Gastroesophageal sphincter (tissue), 4 donors: ENCODE data around the gene CRTC2. TPM values are rescaled to one million over a fixed set of nuclear protein-coding genes. Genes with fewer than 3 reads are reported as not detected.
"Not testable (repeated sequence)": the region's sequence is repeated elsewhere in the genome, so short reads cannot be mapped to it uniquely, and the experiment has no call there.

Experiments
- ATAC-seq: fragments of 150-250 bp; one replicate; pipeline ENCODE4 v1.9.1; 2016; ENCODE audit warnings: mild to moderate bottlenecking, moderate library complexity
- H3K27ac ChIP-seq, 4 donors: fragments of 200-600 bp; sonication (generic) in 3 of 4; 1 replicate in 3 of 4; 2 replicates in 1 of 4; pipeline ENCODE4 v1.5.1; 2016 to 2019
- H3K27me3 ChIP-seq: fragments of 200-600 bp; sonication (generic); one replicate; pipeline ENCODE4 v1.5.1; 2019
- H3K36me3 ChIP-seq, 2 donors: fragments of 200-600 bp; sonication (generic); one replicate each; pipeline ENCODE4 v1.5.1; 2019; ENCODE audit warnings: control low read depth in 1 of 2
- H3K4me1 ChIP-seq, 3 donors: fragments of 200-600 bp; sonication (generic); 1 replicate in 2 of 3; 2 replicates in 1 of 3; pipeline ENCODE4 v1.5.1; 2016 to 2019; ENCODE audit warnings: control low read depth in 2 of 3
- H3K4me3 ChIP-seq, 2 donors: fragments of 200-600 bp; sonication (generic); one replicate each; pipeline ENCODE4 v1.5.1; 2019; ENCODE audit warnings: mild to moderate bottlenecking in 1 of 2, moderate library complexity in 1 of 2
- H3K9me3 ChIP-seq, 3 donors: fragments of 200-600 bp; sonication (generic); one replicate each; pipeline ENCODE4 v1.5.1; 2017 to 2019; ENCODE audit warnings: control low read depth in 2 of 3
- EP300 ChIP-seq: sonication (generic); formaldehyde crosslinking; IDR thresholded peaks from one replicate; pipeline ENCODE4 v1.6.1; 2017; ENCODE audit warnings: antibody characterized with exemption, mild to moderate bottlenecking
- POLR2A ChIP-seq, 2 donors: fragments of 450-650 bp; IDR thresholded peaks; one replicate each; pipeline ENCODE4 v1.6.1; 2017; ENCODE audit warnings: antibody characterized with exemption in 2 of 2, mild to moderate bottlenecking in 2 of 2, moderate library complexity in 1 of 2
- POLR2AphosphoS5 ChIP-seq: sonication (generic); formaldehyde crosslinking; IDR thresholded peaks from one replicate; pipeline ENCODE4 v1.6.1; 2017; ENCODE audit warnings: antibody characterized with exemption
- WGBS, 2 donors: methylation state at CpG; one replicate each; pipeline ENCODE4 v1.1.5; 2018; ENCODE audit warnings: low coverage in 1 of 2; 5-methylcytosine and 5-hydroxymethylcytosine counted together
- total RNA-seq, 4 donors: library from RNA; depleted of rRNA; stranded (reverse); fragments of >200 nt; gene quantifications; one replicate each; pipeline ENCODE4 v1.1.0, GENCODE V29; 2016
- TF ChIP-seq, protein P1 (sequence below), 4 experiments: fragments of 200-600 bp in 2 of 4; fragments of 450-650 bp in 2 of 4; sonication (generic) in 1 of 4; IDR thresholded peaks; one replicate each; pipeline ENCODE4 v1.5.1; 2017 to 2019; ENCODE audit warnings: antibody characterized with exemption in 4 of 4, mild to moderate bottlenecking in 2 of 4, moderate library complexity in 2 of 4

CRTC2 gene
- total RNA-seq, 4 donors from 2014 or later, result 13.9 to 21.2 (median 15.6) TPM

GRCh38 chr1:153987621-153988020 is 29.2 kb upstream of the CRTC2 start:
- Histone ChIP-seq H3K27me3 (no peaks in the 10 kb centered on the region), H3K27ac (peak overlapping the region in 2 of 4 donors; percentile 88 to 92), H3K9me3 (no peaks in the 10 kb centered on the region), H3K4me3 (no peak overlapping the region), H3K36me3 (peaks cover 0 to 21% of the 10 kb centered on the region in 2 donors), H3K4me1 (peaks cover 6 to 56% (median 14%) of the 10 kb centered on the region in 3 donors)
- TF ChIP-seq, protein P1, sequence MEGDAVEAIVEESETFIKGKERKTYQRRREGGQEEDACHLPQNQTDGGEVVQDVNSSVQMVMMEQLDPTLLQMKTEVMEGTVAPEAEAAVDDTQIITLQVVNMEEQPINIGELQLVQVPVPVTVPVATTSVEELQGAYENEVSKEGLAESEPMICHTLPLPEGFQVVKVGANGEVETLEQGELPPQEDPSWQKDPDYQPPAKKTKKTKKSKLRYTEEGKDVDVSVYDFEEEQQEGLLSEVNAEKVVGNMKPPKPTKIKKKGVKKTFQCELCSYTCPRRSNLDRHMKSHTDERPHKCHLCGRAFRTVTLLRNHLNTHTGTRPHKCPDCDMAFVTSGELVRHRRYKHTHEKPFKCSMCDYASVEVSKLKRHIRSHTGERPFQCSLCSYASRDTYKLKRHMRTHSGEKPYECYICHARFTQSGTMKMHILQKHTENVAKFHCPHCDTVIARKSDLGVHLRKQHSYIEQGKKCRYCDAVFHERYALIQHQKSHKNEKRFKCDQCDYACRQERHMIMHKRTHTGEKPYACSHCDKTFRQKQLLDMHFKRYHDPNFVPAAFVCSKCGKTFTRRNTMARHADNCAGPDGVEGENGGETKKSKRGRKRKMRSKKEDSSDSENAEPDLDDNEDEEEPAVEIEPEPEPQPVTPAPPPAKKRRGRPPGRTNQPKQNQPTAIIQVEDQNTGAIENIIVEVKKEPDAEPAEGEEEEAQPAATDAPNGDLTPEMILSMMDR (IDR thresholded peaks at IDR 0.05), result no peak
- TF ChIP-seq POLR2AphosphoS5 (no peak), POLR2A (IDR thresholded peaks at IDR 0.05) (no peak), EP300 (no peak)
- 72 to 81% methylated on average over 3 to 8 of the region's 8 CpGs for WGBS, 2 donors
- no peak for ATAC-seq

GRCh38 chr1:153985941-153986761 is 27.7 kb upstream of the CRTC2 start, which contains the start of gene RAB13:
Gene RAB13, minus strand, starts transcription at chr1:153986339. Its CDS starts 103 bp downstream, at chr1:153986236.
- ATAC-seq, result peak; percentile 88
- H3K9me3 ChIP-seq, result no peaks in the 10 kb centered on the region
- H3K4me1 ChIP-seq, result peaks cover 0 to 43% (median 6%) of the 10 kb centered on the region in 3 donors
- H3K4me3 ChIP-seq, result peak within 1 kb of the TSS; percentile 52 to 65
- peak; percentile 72 for TF ChIP-seq POLR2AphosphoS5
- peak; percentile 22 to 38 for TF ChIP-seq POLR2A (IDR thresholded peaks at IDR 0.05)
- TF ChIP-seq EP300, result no peak
- TF ChIP-seq, protein P1 (IDR thresholded peaks at IDR 0.05), result no peak
- peak within 1 kb of the TSS; percentile 83 to 92 (median 87) for H3K27ac ChIP-seq
- peaks cover 0 to 26% of the 10 kb centered on the region in 2 donors for H3K36me3 ChIP-seq
- WGBS, 2 donors, result 0% methylated on average over 7 to 8 of the region's 32 CpGs
- no peaks in the 10 kb centered on the region for H3K27me3 ChIP-seq

DNA sequence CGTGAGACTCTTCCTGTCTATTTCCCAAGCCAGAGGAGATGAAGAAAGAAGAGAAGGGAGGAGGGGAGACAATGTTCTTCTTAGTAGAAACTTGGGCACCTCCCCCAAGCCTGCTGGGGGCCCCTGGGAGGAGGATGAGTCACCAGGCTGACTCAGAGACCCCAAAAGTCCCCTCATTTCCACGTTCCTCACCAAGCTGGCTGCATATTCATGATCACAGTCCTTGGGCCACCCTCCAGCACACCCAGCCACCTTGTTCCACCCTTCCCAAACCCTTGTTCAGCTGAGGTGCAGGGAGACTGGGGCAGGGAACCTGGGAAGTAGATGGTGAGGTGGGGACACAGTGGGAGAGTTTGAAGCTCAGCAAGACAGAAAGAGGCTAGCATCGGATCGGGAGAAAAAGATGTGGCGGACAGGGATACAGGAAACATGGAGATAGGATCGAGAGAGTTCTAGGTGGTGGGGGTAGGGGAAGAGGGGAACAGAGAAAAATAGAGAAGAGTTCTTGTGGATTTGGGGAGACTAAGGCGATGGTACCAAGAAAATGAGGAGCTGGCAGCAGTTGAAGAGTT is 27.0 kb upstream of the CRTC2 start:
- peak; percentile 56 for ATAC-seq
- WGBS, 2 donors, result 0 to 6% methylated on average over 3 to 7 of the region's 7 CpGs
- Histone ChIP-seq H3K27me3 (no peaks in the 10 kb centered on the region), H3K4me1 (peaks cover 0 to 43% (median 6%) of the 10 kb centered on the region in 3 donors), H3K4me3 (peak overlapping the region; percentile 52 to 65), H3K27ac (peak overlapping the region; percentile 51 to 92 (median 86)), H3K36me3 (peaks cover 0 to 33% of the 10 kb centered on the region in 2 donors), H3K9me3 (no peaks in the 10 kb centered on the region)
- TF ChIP-seq POLR2A (IDR thresholded peaks at IDR 0.05), result peak; percentile 14 to 24
- no peak for TF ChIP-seq EP300
- TF ChIP-seq POLR2AphosphoS5, result peak; percentile 78
- TF ChIP-seq, protein P1 (IDR thresholded peaks at IDR 0.05), result no peak

- WGBS, 2 donors, result 49 to 50% methylated on average over 5 to 6 of the region's 6 CpGs
- H3K27ac ChIP-seq, result peak overlapping the region in 3 of 4 donors; percentile 83 to 92 (median 88)
- TF ChIP-seq POLR2A (IDR thresholded peaks at IDR 0.05) (no peak), EP300 (no peak), POLR2AphosphoS5 (no peak)
- TF ChIP-seq, protein P1 (IDR thresholded peaks at IDR 0.05), result no peak
These were observed 25.9 kb upstream of the CRTC2 start for GRCh38 chr1:153984123-153984894.

GRCh38 chr1:153981735-153982134 is 23.3 kb upstream of the CRTC2 start:
- Histone ChIP-seq H3K36me3 (peaks cover 0 to 38% of the 10 kb centered on the region in 2 donors), H3K4me1 (peaks cover 0 to 46% (median 0%) of the 10 kb centered on the region in 3 donors)
- H3K27me3 ChIP-seq, H3K4me3 ChIP-seq, H3K27ac ChIP-seq, ATAC-seq, H3K9me3 ChIP-seq: not testable (repeated sequence)
- WGBS, 2 donors, result 78% methylated on average over 2 of the region's 2 CpGs; no CpG with 5 or more reads in 1 of the 2 donors

More at GRCh38 chr1:153984123-153984894, 25.9 kb upstream of the CRTC2 start:
- Histone ChIP-seq H3K36me3 (peaks cover 0 to 38% of the 10 kb centered on the region in 2 donors), H3K4me3 (peak overlapping the region in 1 of 2 donors; percentile 65), H3K27me3 (no peaks in the 10 kb centered on the region), H3K4me1 (peaks cover 0 to 35% (median 3%) of the 10 kb centered on the region in 3 donors), H3K9me3 (no peaks in the 10 kb centered on the region)
- ATAC-seq, result no peak

DNA sequence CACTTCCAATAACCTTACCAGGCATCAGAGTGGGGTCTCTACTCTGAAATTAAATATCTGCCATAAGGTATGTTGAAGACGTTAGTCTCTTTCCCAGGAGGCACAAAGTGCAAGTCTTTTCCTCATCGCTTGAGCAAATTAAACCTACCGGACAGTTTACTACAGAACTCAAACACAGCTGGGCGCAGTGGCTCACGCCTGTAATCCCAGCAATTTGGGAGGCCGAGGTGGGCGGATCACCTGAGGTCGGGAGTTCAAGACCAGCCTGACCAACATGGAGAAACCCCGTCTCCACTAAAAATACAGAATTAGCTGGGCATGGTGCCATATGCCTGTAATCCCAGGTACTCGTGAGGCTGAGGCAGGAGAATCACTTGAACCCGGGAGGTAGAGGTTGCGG is 20.7 kb upstream of the CRTC2 start:
- not testable (repeated sequence) for H3K4me3 ChIP-seq, H3K9me3 ChIP-seq, H3K27me3 ChIP-seq, ATAC-seq, H3K27ac ChIP-seq
- Histone ChIP-seq H3K36me3 (peaks cover 0 to 60% of the 10 kb centered on the region in 2 donors), H3K4me1 (peaks cover 0 to 39% (median 6%) of the 10 kb centered on the region in 3 donors)
- 88% methylated on average over 5 to 10 of the region's 12 CpGs for WGBS, 2 donors
